ENCODE data around the gene TBC1D25.
"Not testable (repeated sequence)": the region's sequence is repeated elsewhere in the genome, so short reads cannot be mapped to it uniquely, and the experiment has no call there.

The TBC1D25 gene

GRCh38 chrX:48531358-48531959 lies 8.1 kb upstream of the TBC1D25 start:
- H3K27me3 ChIP-seq (ENCODE audit: control insufficient read depth, insufficient read depth, low read length) = no peaks in the 10 kb centered on the region
- H3K4me3 ChIP-seq (ENCODE audit: low read depth, low read length) = no peak overlapping the region
- H3K9ac ChIP-seq (ENCODE audit: low read depth, low read length) = no peak overlapping the region
- no peaks in the 10 kb centered on the region for H3K4me1 ChIP-seq (ENCODE audit: control insufficient read depth, insufficient read depth, low read length)
- H3K9me3 ChIP-seq (ENCODE audit: control insufficient read depth, insufficient read depth, low read length) = peaks cover 22% of the 10 kb centered on the region
- H3K27ac ChIP-seq (ENCODE audit: low read depth, low read length) = no peak overlapping the region
- peaks cover 25% of the 10 kb centered on the region for H3K36me3 ChIP-seq (ENCODE audit: control insufficient read depth, insufficient read depth, low read length)

DNA sequence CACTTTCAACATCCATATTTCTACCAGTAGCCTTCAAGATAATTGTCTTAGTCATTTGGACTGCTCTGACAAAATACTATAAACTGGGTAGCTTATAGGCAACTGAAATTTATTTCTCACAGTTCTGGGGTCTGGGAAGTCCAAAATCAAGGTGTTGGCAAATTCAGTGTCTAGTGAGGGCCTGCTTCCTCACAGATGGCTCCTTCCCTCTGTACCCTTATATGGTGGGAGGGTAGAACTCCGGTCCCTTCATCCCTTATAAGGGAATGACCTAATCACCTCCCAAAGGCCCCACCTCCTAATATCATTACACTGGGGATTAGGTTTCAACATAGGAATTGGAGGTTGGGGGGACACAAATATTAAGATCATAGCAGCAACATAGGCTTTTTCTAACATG lies 7.4 kb upstream of the TBC1D25 start:
- Histone ChIP-seq H3K9ac (ENCODE audit: low read depth, low read length) (no peak overlapping the region), H3K27ac (ENCODE audit: low read depth, low read length) (no peak overlapping the region)

DNA sequence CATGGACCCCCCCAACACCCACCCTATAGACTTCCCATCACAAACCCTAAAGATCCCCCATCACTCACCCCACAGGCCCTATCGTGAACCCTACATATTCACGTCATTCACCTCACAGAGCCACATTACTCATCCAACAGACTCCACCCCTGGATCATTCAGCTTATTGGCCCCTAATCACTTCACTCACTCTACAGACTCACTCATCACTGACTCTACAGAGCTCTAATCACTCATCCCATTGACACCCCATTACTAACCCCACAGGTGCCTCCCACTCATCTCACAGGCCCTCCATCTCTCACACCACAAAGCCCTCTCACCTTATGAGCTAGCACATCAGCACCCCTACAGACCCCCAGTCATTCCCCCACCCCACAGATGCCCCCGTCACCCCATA lies 6.3 kb upstream of the TBC1D25 start:
- peaks cover 8% of the 10 kb centered on the region for H3K36me3 ChIP-seq (ENCODE audit: control insufficient read depth, insufficient read depth, low read length)
- H3K9me3 ChIP-seq (ENCODE audit: control insufficient read depth, insufficient read depth, low read length) = peaks cover 22% of the 10 kb centered on the region
- no peak overlapping the region for H3K4me3 ChIP-seq (ENCODE audit: low read depth, low read length)
- no peak overlapping the region for H3K9ac ChIP-seq (ENCODE audit: low read depth, low read length)
- no peaks in the 10 kb centered on the region for H3K4me1 ChIP-seq (ENCODE audit: control insufficient read depth, insufficient read depth, low read length)
- no peaks in the 10 kb centered on the region for H3K27me3 ChIP-seq (ENCODE audit: control insufficient read depth, insufficient read depth, low read length)
- no peak overlapping the region for H3K27ac ChIP-seq (ENCODE audit: low read depth, low read length)

More for the DNA sequence above, 7.4 kb upstream of the TBC1D25 start:
- Histone ChIP-seq H3K4me1 (ENCODE audit: control insufficient read depth, insufficient read depth, low read length) (no peaks in the 10 kb centered on the region), H3K27me3 (ENCODE audit: control insufficient read depth, insufficient read depth, low read length) (no peaks in the 10 kb centered on the region), H3K36me3 (ENCODE audit: control insufficient read depth, insufficient read depth, low read length) (peaks cover 18% of the 10 kb centered on the region), H3K9me3 (ENCODE audit: control insufficient read depth, insufficient read depth, low read length) (peaks cover 23% of the 10 kb centered on the region), H3K4me3 (ENCODE audit: low read depth, low read length) (no peak overlapping the region)

DNA sequence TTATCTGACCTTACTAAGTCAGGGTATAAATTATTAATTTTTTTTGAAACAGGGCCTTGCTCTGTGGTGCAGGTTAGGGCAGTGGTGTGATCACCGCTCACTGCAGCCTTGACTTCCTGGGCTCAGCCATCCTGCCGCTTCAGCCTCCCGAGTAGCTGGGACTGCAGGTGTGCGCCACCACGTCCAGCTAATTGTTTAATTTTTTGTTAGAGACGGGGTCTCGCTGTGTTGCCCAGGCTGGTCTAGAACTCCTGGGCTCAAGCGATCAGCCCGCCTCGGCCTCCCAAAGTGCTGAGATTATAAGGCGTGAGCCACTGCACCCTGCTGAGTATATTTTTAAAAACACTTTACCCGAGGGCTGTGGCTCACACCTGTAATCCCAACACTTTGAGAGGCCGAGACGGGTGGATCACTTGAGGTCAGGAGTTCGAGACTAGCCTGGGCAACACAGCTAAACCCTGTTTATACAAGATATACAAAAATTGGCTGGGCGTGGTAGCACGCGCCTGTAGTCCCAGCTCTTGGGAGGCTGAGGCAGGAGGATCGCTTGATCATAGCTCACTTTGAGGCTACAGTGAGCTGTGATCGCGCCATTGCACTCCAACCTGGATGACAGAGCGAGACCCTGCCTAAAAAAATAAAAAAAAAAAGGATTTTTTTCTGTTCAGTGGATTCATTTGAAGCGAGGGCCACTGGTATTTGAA lies 721 bp upstream of the TBC1D25 start:
- Histone ChIP-seq H3K9ac (ENCODE audit: low read depth, low read length) (no peak overlapping the region), H3K4me1 (ENCODE audit: control insufficient read depth, insufficient read depth, low read length) (no peaks in the 10 kb centered on the region), H3K4me3 (ENCODE audit: low read depth, low read length) (0 out of 2 replicates have a peak overlapping the region, but pooled peaks have one; percentile 78), H3K27ac (ENCODE audit: low read depth, low read length) (peak overlapping the region; percentile 51), H3K27me3 (ENCODE audit: control insufficient read depth, insufficient read depth, low read length) (no peaks in the 10 kb centered on the region), H3K36me3 (ENCODE audit: control insufficient read depth, insufficient read depth, low read length) (0 out of 2 replicates have a peak, but pooled peaks cover 6% of the 10 kb centered on the region), H3K9me3 (ENCODE audit: control insufficient read depth, insufficient read depth, low read length) (peaks cover 36% of the 10 kb centered on the region)

GRCh38 chrX:48540028-48540375 lies 488 bp downstream of the TBC1D25 start:
- H3K9me3 ChIP-seq (ENCODE audit: control insufficient read depth, insufficient read depth, low read length) = peaks cover 37% of the 10 kb centered on the region
- H3K9ac ChIP-seq (ENCODE audit: low read depth, low read length) = no peak overlapping the region
- H3K36me3 ChIP-seq (ENCODE audit: control insufficient read depth, insufficient read depth, low read length) = peaks cover 9% of the 10 kb centered on the region; the same call in 1 of the 2 replicates
- peak overlapping the region; percentile 78 for H3K4me3 ChIP-seq (ENCODE audit: low read depth, low read length)
- no peaks in the 10 kb centered on the region for H3K4me1 ChIP-seq (ENCODE audit: control insufficient read depth, insufficient read depth, low read length)
- no peaks in the 10 kb centered on the region for H3K27me3 ChIP-seq (ENCODE audit: control insufficient read depth, insufficient read depth, low read length)
- H3K27ac ChIP-seq (ENCODE audit: low read depth, low read length) = peak overlapping the region; percentile 80

- H3K9me3 ChIP-seq (ENCODE audit: control insufficient read depth, insufficient read depth, low read length) = peaks cover 39% of the 10 kb centered on the region
- H3K36me3 ChIP-seq (ENCODE audit: control insufficient read depth, insufficient read depth, low read length) = peaks cover 14% of the 10 kb centered on the region
- H3K27me3 ChIP-seq (ENCODE audit: control insufficient read depth, insufficient read depth, low read length) = no peaks in the 10 kb centered on the region
- H3K4me1 ChIP-seq (ENCODE audit: control insufficient read depth, insufficient read depth, low read length) = no peaks in the 10 kb centered on the region
- peak overlapping the region; percentile 78 for H3K4me3 ChIP-seq (ENCODE audit: low read depth, low read length)
- no peak overlapping the region for H3K9ac ChIP-seq (ENCODE audit: low read depth, low read length)
- H3K27ac ChIP-seq (ENCODE audit: low read depth, low read length) = no peak overlapping the region
Measured at GRCh38 chrX:48540480-48540879, 966 bp downstream of the TBC1D25 start.

GRCh38 chrX:48541140-48541814 lies 1.8 kb downstream of the TBC1D25 start:
- Histone ChIP-seq H3K9ac (ENCODE audit: low read depth, low read length) (no peak overlapping the region), H3K4me1 (ENCODE audit: control insufficient read depth, insufficient read depth, low read length) (no peaks in the 10 kb centered on the region), H3K27me3 (ENCODE audit: control insufficient read depth, insufficient read depth, low read length) (no peaks in the 10 kb centered on the region), H3K36me3 (ENCODE audit: control insufficient read depth, insufficient read depth, low read length) (peaks cover 17% of the 10 kb centered on the region), H3K4me3 (ENCODE audit: low read depth, low read length) (no peak overlapping the region), H3K27ac (ENCODE audit: low read depth, low read length) (no peak overlapping the region), H3K9me3 (ENCODE audit: control insufficient read depth, insufficient read depth, low read length) (peaks cover 40% of the 10 kb centered on the region)

DNA sequence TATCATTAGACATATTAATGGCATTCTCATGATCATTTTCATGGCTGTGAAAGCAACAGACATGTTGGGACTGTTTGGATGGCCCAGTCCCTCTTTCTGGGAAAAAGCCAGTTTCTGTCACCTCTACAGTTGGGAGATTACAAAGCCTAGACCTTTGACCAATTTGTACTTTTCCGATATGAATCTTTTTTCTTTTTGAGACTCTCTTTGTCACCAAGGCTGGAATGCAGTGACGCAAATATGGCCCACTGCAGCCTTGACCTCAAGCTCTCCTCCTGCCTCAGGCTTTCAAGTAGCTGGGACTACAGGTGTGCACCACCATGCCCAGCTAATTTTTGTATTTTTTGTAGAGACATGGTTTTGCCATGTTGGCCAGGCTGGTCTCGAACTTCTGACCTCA lies 9.4 kb downstream of the TBC1D25 start:
- H3K4me3 ChIP-seq (ENCODE audit: low read depth, low read length) = no peak overlapping the region
- no peak overlapping the region for H3K27ac ChIP-seq (ENCODE audit: low read depth, low read length)
- peaks cover 25% of the 10 kb centered on the region; the same call in 1 of the 2 replicates for H3K9me3 ChIP-seq (ENCODE audit: control insufficient read depth, insufficient read depth, low read length)
- H3K4me1 ChIP-seq (ENCODE audit: control insufficient read depth, insufficient read depth, low read length) = no peaks in the 10 kb centered on the region
- H3K36me3 ChIP-seq (ENCODE audit: control insufficient read depth, insufficient read depth, low read length) = peaks cover 13% of the 10 kb centered on the region
- no peaks in the 10 kb centered on the region for H3K27me3 ChIP-seq (ENCODE audit: control insufficient read depth, insufficient read depth, low read length)
- H3K9ac ChIP-seq (ENCODE audit: low read depth, low read length) = no peak overlapping the region

GRCh38 chrX:48555731-48556325 lies 16.3 kb downstream of the TBC1D25 start:
- not testable (repeated sequence) for H3K27ac ChIP-seq (ENCODE audit: low read depth, low read length); H3K4me3 ChIP-seq (ENCODE audit: low read depth, low read length); H3K27me3 ChIP-seq (ENCODE audit: control insufficient read depth, insufficient read depth, low read length); H3K4me1 ChIP-seq (ENCODE audit: control insufficient read depth, insufficient read depth, low read length); H3K9ac ChIP-seq (ENCODE audit: low read depth, low read length)
- peaks cover 19% of the 10 kb centered on the region for H3K36me3 ChIP-seq (ENCODE audit: control insufficient read depth, insufficient read depth, low read length)
- peaks cover 13% of the 10 kb centered on the region; the same call in 1 of the 2 replicates for H3K9me3 ChIP-seq (ENCODE audit: control insufficient read depth, insufficient read depth, low read length)

DNA sequence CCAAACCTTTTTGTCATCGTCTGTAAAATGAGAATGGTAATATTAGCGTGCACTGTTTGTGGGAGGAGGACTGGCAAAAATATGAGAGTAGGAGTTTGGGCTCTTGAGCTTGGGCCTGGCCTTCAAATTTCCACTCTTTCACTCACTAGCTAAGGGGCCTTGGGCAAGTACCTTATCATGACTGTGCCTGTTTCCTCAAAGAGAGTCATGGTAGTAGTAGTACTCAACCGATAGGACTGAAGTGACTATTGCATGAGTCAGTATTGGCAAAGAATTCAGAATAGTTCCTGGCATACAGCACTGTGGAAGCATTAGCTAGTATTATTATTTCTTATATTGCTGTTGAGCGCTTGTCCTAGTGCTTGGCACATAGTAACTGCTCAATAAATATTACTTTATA lies 18.8 kb downstream of the TBC1D25 start:
- Histone ChIP-seq H3K4me1 (ENCODE audit: control insufficient read depth, insufficient read depth, low read length) (no peaks in the 10 kb centered on the region), H3K36me3 (ENCODE audit: control insufficient read depth, insufficient read depth, low read length) (peaks cover 19% of the 10 kb centered on the region)

DNA sequence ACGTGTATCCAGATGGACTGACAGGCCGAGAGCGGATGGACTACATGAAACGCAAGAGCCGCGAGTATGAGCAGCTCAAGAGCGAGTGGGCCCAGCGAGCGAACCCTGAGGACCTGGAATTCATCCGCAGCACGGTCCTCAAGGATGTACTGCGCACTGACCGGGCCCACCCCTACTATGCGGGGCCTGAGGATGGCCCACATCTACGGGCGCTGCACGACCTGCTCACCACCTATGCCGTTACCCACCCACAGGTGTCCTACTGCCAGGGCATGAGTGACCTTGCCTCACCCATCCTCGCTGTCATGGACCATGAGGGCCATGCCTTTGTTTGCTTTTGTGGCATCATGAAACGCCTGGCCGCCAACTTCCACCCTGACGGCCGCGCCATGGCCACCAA lies 20.1 kb downstream of the TBC1D25 start:
- H3K9me3 ChIP-seq (ENCODE audit: control insufficient read depth, insufficient read depth, low read length) = peaks cover 25% of the 10 kb centered on the region
- no peak overlapping the region for H3K9ac ChIP-seq (ENCODE audit: low read depth, low read length)
- H3K4me3 ChIP-seq (ENCODE audit: low read depth, low read length) = no peak overlapping the region
- no peak overlapping the region for H3K27ac ChIP-seq (ENCODE audit: low read depth, low read length)
- no peaks in the 10 kb centered on the region for H3K4me1 ChIP-seq (ENCODE audit: control insufficient read depth, insufficient read depth, low read length)
- H3K27me3 ChIP-seq (ENCODE audit: control insufficient read depth, insufficient read depth, low read length) = no peaks in the 10 kb centered on the region
- peaks cover 19% of the 10 kb centered on the region for H3K36me3 ChIP-seq (ENCODE audit: control insufficient read depth, insufficient read depth, low read length)

More for the DNA sequence above, 18.8 kb downstream of the TBC1D25 start:
- Histone ChIP-seq H3K27ac (ENCODE audit: low read depth, low read length) (no peak overlapping the region), H3K9ac (ENCODE audit: low read depth, low read length) (no peak overlapping the region), H3K27me3 (ENCODE audit: control insufficient read depth, insufficient read depth, low read length) (no peaks in the 10 kb centered on the region), H3K9me3 (ENCODE audit: control insufficient read depth, insufficient read depth, low read length) (peaks cover 22% of the 10 kb centered on the region; the same call in 1 of the 2 replicates), H3K4me3 (ENCODE audit: low read depth, low read length) (no peak overlapping the region)

Measured in HUES48 (cell line).